GM12878 (cell line): ENCODE results near the gene TASOR2. TPM values are rescaled to one million over a fixed set of nuclear protein-coding genes. Genes with fewer than 3 reads are reported as not detected.

Experiments used
- JUND ChIP-seq: IDR thresholded peaks from 2 replicates; pipeline ENCODE4 v1.6.1; 2012; ENCODE audit warnings: low read depth, mild to moderate bottlenecking, low read length, improper control_type of control experiment, moderate library complexity
- SMARCA5 ChIP-seq: fragments of 450-650 bp; IDR thresholded peaks from 2 replicates; pipeline ENCODE4 v1.6.1; 2017; ENCODE audit warnings: mild to moderate bottlenecking
- polyA plus RNA-seq, 11 experiments: library from polyadenylated mRNA; depleted of rRNA in 4 of 11; unstranded in 6 of 11; stranded (reverse) in 5 of 11; fragments of >200 nt; fragmentation: Nextera tagmentation in 4 of 11; fragmentation: Illumina TruSeq in 1 of 11; extraction: Ambion mirVana in 4 of 11; extraction: Trizol in 1 of 11; gene quantifications; 1 replicate in 1 of 11; 2 replicates in 10 of 11; pipeline versions ENCODE4 v1.2.1 to v1.2.3, GENCODE V29; 2011 to 2016; ENCODE audit warnings: inconsistent platforms in 2 of 11, missing spikeins in 2 of 11, low read depth in 1 of 11
- total RNA-seq, 4 experiments: library from RNA; depleted of rRNA in 3 of 4; stranded (reverse); fragments of >200 nt in 3 of 4; fragmentation: Illumina TruSeq in 1 of 4; extraction: Trizol in 1 of 4; gene quantifications; 2 replicates each; pipeline versions ENCODE4 v1.2.1 to v1.2.3, GENCODE V29; 2013 to 2021
- TF ChIP-seq, protein P1 (sequence below): IDR thresholded peaks from 2 replicates; pipeline ENCODE4 v1.6.1; 2012; ENCODE audit warnings: mild to moderate bottlenecking, low read depth, low read length
- TF ChIP-seq, protein P2 (sequence below): fragments of 450-650 bp; formaldehyde crosslinking; IDR thresholded peaks from 2 replicates; pipeline ENCODE4 v1.4.0; 2022; ENCODE audit warnings: mild to moderate bottlenecking, moderate library complexity

The TASOR2 gene
- total and polyA plus RNA-seq, 10 of the 15 experiments (the other 5 are each of a cell fraction or from before 2014, with no cell fraction given) = 8.2 to 54.7 (median 31.0) TPM

DNA sequence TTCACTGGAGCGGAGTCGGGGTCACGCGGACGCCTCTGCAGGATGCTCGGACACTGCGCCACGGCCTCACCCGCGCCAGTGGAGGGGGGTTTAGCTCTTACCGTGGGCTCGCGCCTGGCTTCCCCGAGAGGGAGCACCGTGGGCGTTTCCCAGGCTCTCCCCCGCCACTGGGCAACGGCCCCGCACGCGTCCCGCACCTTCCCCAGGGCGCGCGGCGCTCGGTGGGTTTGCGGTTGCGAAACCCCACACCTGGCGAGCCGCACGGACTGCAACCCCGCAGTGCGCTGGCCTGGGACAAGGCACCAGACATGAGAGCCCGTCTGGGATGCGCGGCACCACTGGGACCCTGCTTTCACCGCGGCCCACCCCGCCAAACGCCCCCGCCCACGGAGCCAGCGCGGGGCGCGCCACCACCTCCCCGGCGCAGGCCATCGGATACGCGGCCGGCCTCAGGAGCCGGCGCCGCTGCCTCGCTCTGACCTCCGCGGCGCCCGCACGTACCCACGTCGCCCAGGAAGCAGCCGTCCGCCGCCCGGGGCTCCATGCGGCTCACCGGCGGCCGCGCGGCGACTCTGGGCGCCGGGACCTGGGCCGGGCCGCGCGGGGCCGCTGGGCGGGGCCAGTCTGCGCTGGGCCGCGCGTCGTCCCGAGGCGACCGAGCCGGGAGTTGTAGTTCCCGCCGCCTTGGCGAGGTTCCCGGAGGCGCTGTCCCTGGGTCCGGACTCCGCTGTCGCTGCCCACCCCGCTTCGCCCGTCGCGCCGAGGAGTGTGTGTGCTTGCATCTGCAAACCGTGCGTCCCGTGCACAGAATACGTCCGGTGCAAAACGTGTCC lies 18.4 kb upstream of the TASOR2 start, which contains the start of gene ASB13 (continued):
- TF ChIP-seq, protein P1, sequence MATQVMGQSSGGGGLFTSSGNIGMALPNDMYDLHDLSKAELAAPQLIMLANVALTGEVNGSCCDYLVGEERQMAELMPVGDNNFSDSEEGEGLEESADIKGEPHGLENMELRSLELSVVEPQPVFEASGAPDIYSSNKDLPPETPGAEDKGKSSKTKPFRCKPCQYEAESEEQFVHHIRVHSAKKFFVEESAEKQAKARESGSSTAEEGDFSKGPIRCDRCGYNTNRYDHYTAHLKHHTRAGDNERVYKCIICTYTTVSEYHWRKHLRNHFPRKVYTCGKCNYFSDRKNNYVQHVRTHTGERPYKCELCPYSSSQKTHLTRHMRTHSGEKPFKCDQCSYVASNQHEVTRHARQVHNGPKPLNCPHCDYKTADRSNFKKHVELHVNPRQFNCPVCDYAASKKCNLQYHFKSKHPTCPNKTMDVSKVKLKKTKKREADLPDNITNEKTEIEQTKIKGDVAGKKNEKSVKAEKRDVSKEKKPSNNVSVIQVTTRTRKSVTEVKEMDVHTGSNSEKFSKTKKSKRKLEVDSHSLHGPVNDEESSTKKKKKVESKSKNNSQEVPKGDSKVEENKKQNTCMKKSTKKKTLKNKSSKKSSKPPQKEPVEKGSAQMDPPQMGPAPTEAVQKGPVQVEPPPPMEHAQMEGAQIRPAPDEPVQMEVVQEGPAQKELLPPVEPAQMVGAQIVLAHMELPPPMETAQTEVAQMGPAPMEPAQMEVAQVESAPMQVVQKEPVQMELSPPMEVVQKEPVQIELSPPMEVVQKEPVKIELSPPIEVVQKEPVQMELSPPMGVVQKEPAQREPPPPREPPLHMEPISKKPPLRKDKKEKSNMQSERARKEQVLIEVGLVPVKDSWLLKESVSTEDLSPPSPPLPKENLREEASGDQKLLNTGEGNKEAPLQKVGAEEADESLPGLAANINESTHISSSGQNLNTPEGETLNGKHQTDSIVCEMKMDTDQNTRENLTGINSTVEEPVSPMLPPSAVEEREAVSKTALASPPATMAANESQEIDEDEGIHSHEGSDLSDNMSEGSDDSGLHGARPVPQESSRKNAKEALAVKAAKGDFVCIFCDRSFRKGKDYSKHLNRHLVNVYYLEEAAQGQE = no peak
- TF ChIP-seq, protein P2, sequence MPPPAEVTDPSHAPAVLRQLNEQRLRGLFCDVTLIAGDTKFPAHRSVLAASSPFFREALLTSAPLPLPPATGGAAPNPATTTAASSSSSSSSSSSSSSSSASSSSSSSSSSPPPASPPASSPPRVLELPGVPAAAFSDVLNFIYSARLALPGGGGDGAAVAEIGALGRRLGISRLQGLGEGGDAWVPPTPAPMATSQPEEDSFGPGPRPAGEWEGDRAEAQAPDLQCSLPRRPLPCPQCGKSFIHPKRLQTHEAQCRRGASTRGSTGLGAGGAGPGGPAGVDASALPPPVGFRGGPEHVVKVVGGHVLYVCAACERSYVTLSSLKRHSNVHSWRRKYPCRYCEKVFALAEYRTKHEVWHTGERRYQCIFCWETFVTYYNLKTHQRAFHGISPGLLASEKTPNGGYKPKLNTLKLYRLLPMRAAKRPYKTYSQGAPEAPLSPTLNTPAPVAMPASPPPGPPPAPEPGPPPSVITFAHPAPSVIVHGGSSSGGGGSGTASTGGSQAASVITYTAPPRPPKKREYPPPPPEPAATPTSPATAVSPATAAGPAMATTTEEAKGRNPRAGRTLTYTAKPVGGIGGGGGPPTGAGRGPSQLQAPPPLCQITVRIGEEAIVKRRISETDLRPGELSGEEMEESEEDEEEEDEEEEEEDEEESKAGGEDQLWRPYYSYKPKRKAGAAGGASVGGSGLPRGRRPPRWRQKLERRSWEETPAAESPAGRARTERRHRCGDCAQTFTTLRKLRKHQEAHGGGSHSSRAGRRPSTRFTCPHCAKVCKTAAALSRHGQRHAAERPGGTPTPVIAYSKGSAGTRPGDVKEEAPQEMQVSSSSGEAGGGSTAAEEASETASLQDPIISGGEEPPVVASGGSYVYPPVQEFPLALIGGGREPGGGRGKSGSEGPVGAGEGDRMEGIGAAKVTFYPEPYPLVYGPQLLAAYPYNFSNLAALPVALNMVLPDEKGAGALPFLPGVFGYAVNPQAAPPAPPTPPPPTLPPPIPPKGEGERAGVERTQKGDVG (CRISPR knock-in tag) = no peak
- TF ChIP-seq JUND (no peak), SMARCA5 (no peak)
